Chondrocyte (in vitro differentiated cells): ENCODE measurements around the gene SLC4A5. TPM values are rescaled to one million over a fixed set of nuclear protein-coding genes. Genes with fewer than 3 reads are reported as not detected.

Experiments used
- DNase-seq: peaks from one replicate; pipeline ENCODE4 v3.0.0; 2021; ENCODE audit warnings: mixed read lengths, low spot score
- H3K27ac Mint-ChIP-seq: one replicate; pipeline ENCODE4 v1.8.0; 2021; ENCODE audit warnings: mild to moderate bottlenecking, moderate library complexity, mixed read lengths; ENCODE audit not compliant: unreplicated experiment
- H3K27me3 Mint-ChIP-seq: 2 replicates; pipeline ENCODE4 v1.8.0; 2021; ENCODE audit warnings: low read depth, mixed read lengths
- H3K36me3 Mint-ChIP-seq: 2 replicates; pipeline ENCODE4 v1.8.0; 2021; ENCODE audit warnings: low read depth, mixed read lengths
- H3K4me1 Mint-ChIP-seq: 2 replicates; pipeline ENCODE4 v1.8.0; 2021; ENCODE audit warnings: low read depth, mild to moderate bottlenecking, mixed read lengths
- H3K4me3 Mint-ChIP-seq: one replicate; pipeline ENCODE4 v1.8.0; 2021; ENCODE audit warnings: mild to moderate bottlenecking, moderate library complexity, mixed read lengths; ENCODE audit not compliant: unreplicated experiment
- H3K9me3 Mint-ChIP-seq: 2 replicates; pipeline ENCODE4 v1.8.0; 2021; ENCODE audit warnings: low read depth, mixed read lengths
- CTCF ChIP-seq: fragments of 200-600 bp; sonication (generic); IDR thresholded peaks from 2 replicates; pipeline ENCODE4 v1.5.0; 2021; ENCODE audit warnings: antibody characterized with exemption, mild to moderate bottlenecking, moderate library complexity
- total RNA-seq: library from RNA; stranded (reverse); gene quantifications from 3 replicates; pipeline ENCODE4 v1.2.1, GENCODE V29; 2021

The SLC4A5 gene
- total RNA-seq, 1 donor from 2014 or later = 0.65 TPM

- H3K27me3 Mint-ChIP-seq = peaks cover 4% of the 10 kb centered on the region
- no peak for TF ChIP-seq CTCF
- peaks cover 3% of the 10 kb centered on the region for H3K4me1 Mint-ChIP-seq
- H3K4me3 Mint-ChIP-seq = no peak overlapping the region
- no peaks in the 10 kb centered on the region for H3K9me3 Mint-ChIP-seq
- DNase-seq = no peak
- no peak overlapping the region for H3K27ac Mint-ChIP-seq
- H3K36me3 Mint-ChIP-seq = no peaks in the 10 kb centered on the region
Measured at GRCh38 chr2:74186038-74186437, 157.2 kb downstream of the SLC4A5 start.

DNA sequence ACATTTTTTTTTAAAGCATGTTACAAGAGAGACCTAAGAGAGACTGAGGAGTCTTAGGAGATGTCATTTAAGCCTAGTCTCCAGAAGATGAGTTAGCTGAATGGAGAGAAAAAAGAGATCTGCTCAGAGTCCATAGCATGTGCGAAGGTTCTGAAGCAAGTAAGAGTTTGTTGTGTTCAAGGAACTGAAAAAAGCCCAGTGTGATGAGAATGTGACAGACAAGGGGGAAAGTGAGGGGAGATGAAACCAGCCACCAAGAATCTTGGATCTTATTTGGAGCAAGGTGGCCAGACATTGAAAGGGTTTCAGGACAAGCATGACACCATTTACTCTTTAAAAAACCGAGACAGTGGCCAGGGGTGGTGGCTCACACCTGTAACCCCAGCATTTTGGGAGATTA lies 159.3 kb downstream of the SLC4A5 start:
- no peaks in the 10 kb centered on the region for H3K36me3 Mint-ChIP-seq
- no peak for TF ChIP-seq CTCF
- H3K27ac Mint-ChIP-seq = no peak overlapping the region

GRCh38 chr2:74181739-74182138 lies 161.5 kb downstream of the SLC4A5 start:
- Mint-ChIP-seq H3K27ac (no peak overlapping the region), H3K4me3 (no peak overlapping the region), H3K9me3 (no peaks in the 10 kb centered on the region), H3K36me3 (peaks cover under 1% of the 10 kb centered on the region), H3K4me1 (peaks cover 11% of the 10 kb centered on the region), H3K27me3 (peaks cover 2% of the 10 kb centered on the region)
- no peak for TF ChIP-seq CTCF
- no peak for DNase-seq

More for the DNA sequence above, 159.3 kb downstream of the SLC4A5 start:
- Mint-ChIP-seq H3K4me3 (no peak overlapping the region), H3K27me3 (peaks cover 2% of the 10 kb centered on the region), H3K4me1 (peaks cover 7% of the 10 kb centered on the region), H3K9me3 (no peaks in the 10 kb centered on the region)
- no peak for DNase-seq

DNA sequence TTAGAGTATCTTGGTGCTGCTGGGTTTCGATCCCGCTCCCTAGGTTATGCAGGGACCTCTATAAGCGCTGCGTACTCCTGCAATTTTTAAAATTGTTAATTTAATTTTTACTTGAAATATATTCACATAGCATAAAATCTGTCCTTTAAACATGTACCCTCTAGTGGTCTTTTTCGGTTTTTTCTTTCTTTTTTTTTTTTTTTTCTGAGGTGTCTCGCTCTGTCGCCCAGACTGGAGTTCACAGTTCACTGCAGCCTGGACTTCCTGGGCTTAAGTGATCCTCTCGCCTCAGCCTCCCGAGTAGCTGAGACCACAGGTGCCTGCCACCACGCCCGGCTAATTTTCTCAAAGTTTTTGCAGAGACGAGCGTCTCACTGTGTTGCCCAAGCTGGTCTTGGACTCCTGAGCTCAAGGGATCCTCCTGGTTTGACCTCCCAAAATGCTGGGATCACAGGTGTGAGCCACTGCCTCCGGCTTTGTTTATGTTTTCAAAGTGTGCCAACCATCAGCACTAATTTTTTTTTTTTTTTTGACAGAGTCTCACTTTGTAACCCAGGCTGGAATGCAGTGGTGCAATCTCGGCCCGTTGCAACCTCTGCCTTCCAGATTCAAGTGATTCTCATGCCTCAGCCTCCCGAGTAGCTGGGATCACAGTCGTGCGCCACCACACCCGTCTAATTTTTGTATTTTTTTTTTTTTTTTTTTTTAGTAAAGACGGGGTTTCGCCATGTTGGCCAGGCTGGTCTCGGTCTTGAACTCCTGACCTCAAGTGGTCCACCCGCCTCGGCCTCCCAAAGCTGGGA lies 164.0 kb downstream of the SLC4A5 start:
- Mint-ChIP-seq H3K36me3 (peaks cover 2% of the 10 kb centered on the region), H3K4me1 (peaks cover 28% of the 10 kb centered on the region), H3K4me3 (peak overlapping the region; percentile 78), H3K9me3 (no peaks in the 10 kb centered on the region), H3K27ac (peak overlapping the region; percentile 85), H3K27me3 (peaks cover 2% of the 10 kb centered on the region)
- peak; percentile 86 for TF ChIP-seq CTCF
- DNase-seq = no peak

GRCh38 chr2:74178211-74179062 lies 164.8 kb downstream of the SLC4A5 start, which contains the start of gene MOB1A:
TSS of gene MOB1A (minus strand) at chr2:74178879. CDS start at chr2:74178674, 205 bp downstream.
- Mint-ChIP-seq H3K27ac (peak within 1 kb of the TSS; percentile 85), H3K9me3 (no peaks in the 10 kb centered on the region), H3K27me3 (no peaks in the 10 kb centered on the region), H3K4me3 (peak within 1 kb of the TSS; percentile 78), H3K36me3 (peaks cover 2% of the 10 kb centered on the region), H3K4me1 (peaks cover 28% of the 10 kb centered on the region)
- DNase-seq = peak; percentile 98
- TF ChIP-seq CTCF = no peak
